HG03520 (cell line): Measurements from ENCODE around the gene ANO2.

Source experiments
- ATAC-seq: cut with Tn5 transposase; IDR thresholded peaks from one replicate; pipeline ENCODE4 v1.9.1; 2021; ENCODE audit warnings: mild to moderate bottlenecking, moderate library complexity; ENCODE audit not compliant: unreplicated experiment

ANO2 gene

DNA sequence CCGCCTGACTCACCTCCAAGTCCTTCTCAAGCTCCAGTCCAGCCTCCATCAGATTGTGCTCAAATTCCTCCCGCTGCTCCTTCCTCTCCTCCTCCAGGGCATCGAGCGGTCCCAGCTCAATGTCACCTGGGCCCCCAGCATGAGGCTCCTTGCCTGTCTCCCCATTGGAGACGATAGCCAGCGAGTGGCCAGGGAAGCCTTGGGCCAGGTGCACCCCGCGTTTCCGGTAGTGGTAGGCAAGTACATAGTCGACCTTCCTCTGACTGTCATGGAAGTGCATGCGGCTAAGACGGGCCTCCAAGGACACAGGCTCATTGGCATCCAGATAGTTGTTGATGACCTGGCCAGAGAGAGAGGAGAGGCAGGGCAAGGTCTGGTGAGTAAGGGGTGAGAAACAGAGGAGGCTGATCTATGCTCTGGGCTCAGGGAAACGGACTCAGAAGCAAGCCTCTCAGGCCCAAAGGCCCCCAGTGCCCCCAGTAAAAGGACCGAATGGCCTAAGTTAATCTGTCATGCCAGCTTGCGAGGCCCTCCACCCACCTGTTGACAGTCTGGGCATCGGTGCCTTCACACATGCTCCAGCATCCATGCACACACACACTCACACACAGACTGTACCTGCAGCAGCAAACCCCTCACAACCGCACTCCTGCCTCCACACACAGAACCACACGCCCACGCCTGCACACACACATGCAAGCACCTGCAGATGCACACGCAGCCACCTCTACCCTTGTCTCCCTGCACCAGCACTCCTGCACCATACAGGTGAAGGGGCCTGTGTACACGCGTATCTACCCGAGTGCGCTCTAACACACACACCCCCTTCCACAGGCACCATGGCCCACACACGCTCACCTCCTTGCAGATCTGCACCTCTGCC lies 23.8 kb downstream of the ANO2 start:
- no peak for ATAC-seq

GRCh38 chr12:5916785-5917290 lies 28.2 kb downstream of the ANO2 start:
- ATAC-seq, result no peak

DNA sequence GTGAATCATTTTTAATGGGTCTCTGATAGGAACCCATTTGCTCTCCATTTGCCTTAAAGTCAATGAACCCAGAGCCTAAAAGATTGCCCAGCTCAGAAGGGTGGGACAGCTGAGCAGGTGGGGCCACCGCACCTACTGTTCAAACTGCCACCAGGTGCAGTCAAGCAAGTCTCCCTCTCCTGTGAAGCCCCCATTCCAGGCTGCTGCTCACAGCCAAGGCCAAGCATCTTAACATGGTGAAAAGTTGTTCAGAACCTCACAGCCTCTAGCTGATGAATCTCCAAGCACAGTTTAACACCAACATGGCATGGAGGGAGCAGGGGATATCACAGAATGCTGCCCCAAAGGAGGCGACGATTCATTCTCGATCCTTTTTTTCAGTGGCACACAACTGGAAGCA lies 29.5 kb downstream of the ANO2 start:
- ATAC-seq, result no peak

GRCh38 chr12:5914387-5915149 lies 30.5 kb downstream of the ANO2 start:
- ATAC-seq, result no peak

GRCh38 chr12:5913387-5913786 lies 31.7 kb downstream of the ANO2 start:
- ATAC-seq, result no peak

- no peak for ATAC-seq
Observed at GRCh38 chr12:5912437-5913334, 32.4 kb downstream of the ANO2 start.

DNA sequence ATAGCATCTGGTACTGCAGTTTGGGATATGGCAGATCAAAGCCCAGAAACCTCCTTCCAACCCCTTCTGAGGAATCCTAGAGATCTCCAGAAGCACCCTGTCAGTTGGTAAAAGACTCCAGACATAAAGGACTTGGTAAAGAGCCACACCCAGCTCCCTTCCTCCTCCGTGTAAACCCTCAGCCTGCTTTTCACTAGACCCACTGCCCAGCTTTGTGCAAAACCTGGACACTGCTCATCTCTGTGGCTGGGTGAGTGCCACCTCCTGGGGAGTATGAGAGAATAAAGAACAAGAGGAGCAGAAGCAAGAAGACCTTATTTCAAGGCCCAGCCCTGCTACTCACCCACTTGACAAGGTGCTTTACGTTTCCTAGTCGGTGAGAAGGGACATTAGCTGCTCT lies 33.0 kb downstream of the ANO2 start:
- no peak for ATAC-seq

DNA sequence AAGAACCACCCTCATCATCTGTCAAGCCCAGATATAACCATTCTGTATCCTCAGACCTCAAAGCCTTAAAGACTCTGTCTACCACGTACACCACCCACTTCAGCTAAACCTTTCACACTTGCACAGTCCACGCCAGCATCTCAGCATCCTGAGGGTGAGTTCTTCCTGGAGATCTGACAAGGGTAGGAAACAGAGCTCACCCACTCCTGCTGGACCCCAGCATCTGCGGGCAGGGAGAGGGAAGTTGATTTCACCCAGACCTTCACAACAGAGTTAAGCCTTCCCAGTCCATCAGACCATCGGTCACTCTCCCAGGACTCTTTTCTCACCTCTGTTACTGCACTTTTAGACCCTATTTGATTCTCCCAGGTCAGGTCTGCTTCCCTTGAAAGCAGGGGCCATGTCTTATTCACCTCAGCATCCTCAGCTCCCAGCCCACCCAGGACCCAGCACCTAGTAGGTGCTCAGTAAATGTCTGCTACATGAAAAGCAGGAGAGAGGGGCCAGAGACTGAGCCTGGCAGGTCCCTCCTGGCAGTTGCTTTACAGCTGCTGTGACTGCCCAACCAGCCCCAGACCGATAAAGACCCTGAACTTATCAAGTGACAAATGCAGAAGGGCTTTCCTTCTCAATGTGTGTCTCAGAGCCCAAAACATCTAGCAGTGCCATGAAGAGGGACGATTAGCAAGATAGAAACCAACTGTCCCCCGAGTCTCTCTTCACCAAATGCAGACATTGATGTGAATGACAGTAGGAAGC lies 34.1 kb downstream of the ANO2 start:
- no peak for ATAC-seq

DNA sequence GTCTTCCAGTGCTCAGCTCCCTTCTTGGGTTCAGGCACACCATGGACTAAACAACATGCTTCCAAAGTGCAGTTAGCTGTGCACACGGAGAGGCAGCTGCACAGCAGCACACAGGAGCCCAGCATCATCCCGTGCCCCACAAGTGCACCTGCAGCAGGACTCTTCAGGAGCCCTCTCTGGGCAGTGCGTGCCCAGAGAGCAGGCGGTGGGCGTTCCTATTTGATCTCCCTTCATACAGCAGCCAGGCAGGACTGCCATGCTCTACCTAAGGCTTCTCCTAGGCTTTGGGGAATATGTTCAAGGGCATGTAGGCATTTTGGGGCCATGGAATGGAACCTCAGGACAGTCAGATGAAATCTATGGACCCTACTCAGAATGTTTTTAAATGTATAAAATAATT lies 35.5 kb downstream of the ANO2 start:
- no peak for ATAC-seq

GRCh38 chr12:5908251-5908650 lies 36.8 kb downstream of the ANO2 start:
- ATAC-seq, result no peak

GRCh38 chr12:5907807-5908206 lies 37.3 kb downstream of the ANO2 start:
- no peak for ATAC-seq

GRCh38 chr12:5905757-5906156 lies 39.3 kb downstream of the ANO2 start:
- ATAC-seq, result no peak

- ATAC-seq, result no peak
Observed at GRCh38 chr12:5904969-5905368, 40.1 kb downstream of the ANO2 start.

DNA sequence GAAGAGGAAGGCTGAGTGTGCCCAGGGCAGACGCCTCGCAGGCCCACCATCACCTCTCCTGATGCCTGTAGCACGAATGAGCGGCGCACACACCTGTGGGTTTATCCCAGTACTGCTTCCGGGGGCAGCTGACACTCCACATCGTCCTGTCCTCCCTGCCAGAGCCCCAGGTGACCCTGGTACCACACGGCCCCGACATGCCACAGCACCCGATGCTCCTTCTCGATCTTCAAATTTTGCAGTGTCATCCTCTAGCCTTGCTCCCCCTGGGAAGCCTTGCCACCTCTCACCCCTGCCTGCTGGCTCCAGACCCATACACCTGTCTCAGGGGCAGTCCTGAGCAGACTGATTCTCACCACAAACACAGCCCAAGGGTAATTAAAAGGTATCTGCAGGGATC lies 40.6 kb downstream of the ANO2 start:
- no peak for ATAC-seq

GRCh38 chr12:5902736-5903135 lies 42.3 kb downstream of the ANO2 start:
- no peak for ATAC-seq

- ATAC-seq, result no peak
Observed at GRCh38 chr12:5901416-5901815, 43.6 kb downstream of the ANO2 start.

DNA sequence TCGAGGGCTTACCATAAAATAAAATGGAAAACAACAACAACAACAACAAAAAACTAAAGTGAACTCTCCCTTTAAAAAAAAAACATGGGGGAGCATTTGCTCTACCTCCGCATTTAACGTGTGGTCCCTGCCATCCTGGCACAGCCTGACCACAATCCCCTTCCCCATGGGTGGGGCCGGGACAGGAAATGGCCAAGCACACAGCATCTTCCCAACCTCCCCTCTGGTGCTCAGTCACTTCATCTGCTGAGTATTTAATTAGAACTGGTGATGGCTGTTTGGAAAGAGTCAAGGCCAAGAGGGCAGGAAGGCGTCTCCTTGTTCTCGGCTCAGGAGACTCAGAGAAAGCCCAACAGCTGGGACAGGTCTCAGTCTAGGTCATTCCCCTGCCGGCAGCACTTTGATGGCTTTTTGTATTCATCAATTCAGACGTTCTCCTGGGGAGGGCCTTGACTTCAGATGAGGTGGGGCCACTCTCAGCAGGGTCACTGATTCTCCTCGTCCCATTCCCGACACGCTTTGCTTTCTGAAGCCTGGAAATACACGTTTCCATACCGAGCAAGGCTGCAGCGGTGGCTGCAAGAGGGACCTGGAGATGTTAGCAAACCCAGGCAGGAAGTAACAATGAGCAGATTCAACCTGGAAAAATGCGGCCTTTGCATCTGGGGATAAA lies 44.4 kb downstream of the ANO2 start:
- no peak for ATAC-seq

DNA sequence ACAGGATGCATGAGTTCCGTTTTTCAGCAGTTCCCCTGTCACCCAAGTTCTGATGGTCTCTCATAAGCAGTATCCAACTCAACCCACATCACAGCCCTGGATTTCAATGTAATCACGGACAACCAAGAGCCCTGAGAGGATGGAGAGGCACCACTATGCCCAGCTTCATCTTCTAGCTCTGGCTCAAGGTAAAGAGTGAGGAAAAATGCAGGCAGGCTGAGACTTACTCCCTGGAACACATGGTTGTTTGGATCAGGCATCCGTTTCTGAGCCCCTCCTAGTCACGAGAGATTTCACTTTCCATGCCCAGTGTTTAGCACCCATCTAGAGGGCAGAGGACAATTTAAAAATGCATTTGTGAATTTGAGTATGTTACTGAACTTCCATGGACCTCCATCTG lies 45.0 kb downstream of the ANO2 start:
- ATAC-seq, result no peak

GRCh38 chr12:5899675-5900074 lies 45.4 kb downstream of the ANO2 start:
- no peak for ATAC-seq

DNA sequence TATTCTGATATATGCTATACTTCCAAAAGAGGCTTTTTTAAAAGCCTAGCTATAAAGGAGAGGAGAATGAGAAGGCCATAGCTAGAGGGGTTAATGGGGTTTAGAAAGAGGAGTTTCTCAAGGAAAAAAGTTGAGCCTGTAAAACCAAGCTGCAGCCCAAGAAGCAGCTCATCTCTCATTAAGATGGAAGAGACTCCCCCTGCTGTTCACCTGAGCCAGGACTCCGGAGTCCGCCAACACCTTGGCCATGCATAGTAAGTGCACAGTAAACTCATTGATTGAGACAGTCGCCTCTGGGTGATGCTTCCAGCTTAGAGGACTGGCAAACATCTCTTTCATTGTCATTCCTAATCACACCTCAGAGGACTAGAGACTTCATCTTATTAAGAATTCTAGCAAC lies 46.2 kb downstream of the ANO2 start:
- no peak for ATAC-seq
